ENCODE data around the gene FOXP1. TPM values are rescaled to one million over a fixed set of nuclear protein-coding genes. Genes with fewer than 3 reads are reported as not detected.
A peak's percentile ranks its signal among the peaks of the same experiment; 100 is the strongest.

Gene FOXP1
- total RNA-seq, 2 experiments from 2014 or later: 493 to 508 TPM

- Mint-ChIP-seq H3K27me3 (no peaks in the 10 kb centered on the region), H3K4me1 (ENCODE audit: low read depth) (peaks cover 39% of the 10 kb centered on the region), H3K9me3 (no peaks in the 10 kb centered on the region), H3K4me3 (no peak overlapping the region), H3K27ac (peak overlapping the region; percentile 25), H3K36me3 (ENCODE audit: low read depth) (no peaks in the 10 kb centered on the region)
- Histone ChIP-seq H3K27ac (ENCODE audit: low read depth in 1 of 2, low read length in 2 of 2) (no peak overlapping the region), H3K27me3 (ENCODE audit: control insufficient read depth in 1 of 2, insufficient read depth in 2 of 2, low read length in 2 of 2) (no peaks in the 10 kb centered on the region), H3K4me3 (ENCODE audit: low read length) (no peak overlapping the region), H3K9me3 (ENCODE audit: control insufficient read depth in 1 of 2, insufficient read depth in 1 of 2, low read length in 2 of 2) (no peaks in the 10 kb centered on the region), H3K4me1 (ENCODE audit: insufficient read depth, low read length) (peaks cover 27% of the 10 kb centered on the region), H3K36me3 (ENCODE audit: insufficient read depth, low read length) (no peaks in the 10 kb centered on the region)
- ATAC-seq (ENCODE audit: poor library complexity) (no peak), DNase-seq (no peak)
- intact Hi-C loops (cut with DNase I, micrococcal nuclease): no loop called here
- CTCF ChIA-PET: interaction anchor here (1.6 kb wide), 1 partner anchor 20 kb away, joined by 3 read pairs; no protein-coding TSS in a partner anchor
- TF ChIP-seq CTCF (IDR thresholded peaks at IDR 0.05): no peak
- POLR2A ChIA-PET: interaction anchor here (2.8 kb wide), 1 partner anchor 15 kb away, joined by 9 read pairs; no protein-coding TSS in a partner anchor
Measured at GRCh38 chr3:71509066-71509465, 74.5 kb downstream of the FOXP1 start.

GRCh38 chr3:71505767-71506350 lies 77.7 kb downstream of the FOXP1 start:
- H3K36me3 Mint-ChIP-seq (ENCODE audit: low read depth): peaks cover 11% of the 10 kb centered on the region
- no peaks in the 10 kb centered on the region for H3K27me3 ChIP-seq (ENCODE audit: control insufficient read depth in 1 of 2, insufficient read depth in 2 of 2, low read length in 2 of 2)
- POLR2A ChIA-PET: no interaction called here
- no peak for TF ChIP-seq CTCF (IDR thresholded peaks at IDR 0.05)
- no peaks in the 10 kb centered on the region for H3K36me3 ChIP-seq (ENCODE audit: insufficient read depth, low read length)
- no peak for DNase-seq
- intact Hi-C loops (cut with DNase I, micrococcal nuclease): no loop called here
- H3K9me3 Mint-ChIP-seq: peaks cover 5% of the 10 kb centered on the region
- peaks cover 67% of the 10 kb centered on the region for H3K4me1 Mint-ChIP-seq (ENCODE audit: low read depth)
- H3K9me3 ChIP-seq (ENCODE audit: control insufficient read depth in 1 of 2, insufficient read depth in 1 of 2, low read length in 2 of 2): peaks cover 0 to 6% of the 10 kb centered on the region in 2 experiments
- H3K4me3 Mint-ChIP-seq: no peak overlapping the region
- no peak for ATAC-seq (ENCODE audit: poor library complexity)
- H3K4me1 ChIP-seq (ENCODE audit: insufficient read depth, low read length): peaks cover 21% of the 10 kb centered on the region
- H3K27ac ChIP-seq (ENCODE audit: low read depth in 1 of 2, low read length in 2 of 2): no peak overlapping the region
- no peak overlapping the region for H3K4me3 ChIP-seq (ENCODE audit: low read length)
- CTCF ChIA-PET: no interaction called here
- peak overlapping the region; percentile 33 for H3K27ac Mint-ChIP-seq
- no peaks in the 10 kb centered on the region for H3K27me3 Mint-ChIP-seq

GRCh38 chr3:71504250-71505036 lies 79.1 kb downstream of the FOXP1 start:
- POLR2A ChIA-PET: no interaction called here
- peak overlapping the region; percentile 73 for H3K27ac Mint-ChIP-seq

More at GRCh38 chr3:71504250-71505036, 79.1 kb downstream of the FOXP1 start:
- intact Hi-C loops (cut with DNase I, micrococcal nuclease): loop anchor here in 1 of 2 experiments (5.0 kb wide), 1 partner anchor 42 kb away; no protein-coding TSS in a partner anchor
- no peaks in the 10 kb centered on the region for H3K36me3 ChIP-seq (ENCODE audit: insufficient read depth, low read length)
- TF ChIP-seq CTCF (IDR thresholded peaks at IDR 0.05): no peak
- no peaks in the 10 kb centered on the region for H3K27me3 ChIP-seq (ENCODE audit: control insufficient read depth in 1 of 2, insufficient read depth in 2 of 2, low read length in 2 of 2)
- peaks cover 76% of the 10 kb centered on the region for H3K4me1 Mint-ChIP-seq (ENCODE audit: low read depth)
- peaks cover 16% of the 10 kb centered on the region for H3K4me1 ChIP-seq (ENCODE audit: insufficient read depth, low read length)
- peaks cover 0 to 6% of the 10 kb centered on the region in 2 experiments for H3K9me3 ChIP-seq (ENCODE audit: control insufficient read depth in 1 of 2, insufficient read depth in 1 of 2, low read length in 2 of 2)
- H3K27ac ChIP-seq (ENCODE audit: low read depth in 1 of 2, low read length in 2 of 2): no peak overlapping the region
- H3K9me3 Mint-ChIP-seq: peaks cover 6% of the 10 kb centered on the region
- no peaks in the 10 kb centered on the region for H3K27me3 Mint-ChIP-seq
- H3K4me3 Mint-ChIP-seq: no peak overlapping the region
- no peak overlapping the region for H3K4me3 ChIP-seq (ENCODE audit: low read length)
- peaks cover 16% of the 10 kb centered on the region for H3K36me3 Mint-ChIP-seq (ENCODE audit: low read depth)
- ATAC-seq (ENCODE audit: poor library complexity) (peak; percentile 41), DNase-seq (peak in 4 of 14 experiments; percentile 34 to 67 (median 56))
- CTCF ChIA-PET: interaction anchor here (0.6 kb wide), 1 partner anchor 60 kb away, joined by 3 read pairs; no protein-coding TSS in a partner anchor
